GM12878 (cell line): ENCODE measurements around the gene IL1RAPL1. TPM values are rescaled to one million over a fixed set of nuclear protein-coding genes. Genes with fewer than 3 reads are reported as not detected.

Source experiments
- ATAC-seq: fragments of 200-7000 bp; cut with Tn5 transposase; 3 replicates; pipeline ENCODE4 v1.9.1; 2020; ENCODE audit warnings: mild to moderate bottlenecking, moderate library complexity
- BruUV-seq: library from RNA; stranded (reverse); fragments of 400-500 nt; replicated peaks from 2 replicates; lab custom pipeline; 2021; lab: Mats Ljungman, UMichigan
- CTCF ChIA-PET: fragments of 300-600 bp; sonication (Branson Sonifier 250); formaldehyde crosslinking; extraction: SDS; loops from one replicate; lab custom pipeline; 2021; ENCODE audit warnings: inconsistent platforms; lab: Yijun Ruan, JAX
- POLR2A ChIA-PET: fragments of 350-600 bp; formaldehyde crosslinking; extraction: SDS; loops from one replicate; lab custom pipeline; 2021; ENCODE audit warnings: inconsistent platforms; lab: Charles Lee
- RAD21 ChIA-PET: fragments of 300-600 bp; sonication (Branson Sonifier 250); formaldehyde crosslinking; loops from one replicate; lab custom pipeline; 2023; ENCODE audit warnings: antibody characterized with exemption; ENCODE audit not compliant: unreplicated experiment; lab: Charles Lee
- SMC1A ChIA-PET: fragments of 300-600 bp; sonication (Branson Sonifier 250); formaldehyde crosslinking; loops from one replicate; lab custom pipeline; 2023; ENCODE audit not compliant: unreplicated experiment, uncharacterized antibody; lab: Charles Lee
- DNase-seq: peaks from one replicate; pipeline ENCODE4 v3.0.0-alpha.2; 2011; ENCODE audit warnings: low read depth, low spot score
- FAIRE-seq: peaks from 3 replicates; lab custom pipeline; 2011; peaks lifted over from hg19 to GRCh38; lab: Jason Lieb, UNC
- H2AFZ ChIP-seq: 2 replicates; pipeline ENCODE4 v1.6.0; 2011; ENCODE audit warnings: low read depth, low read length, control low read depth; ENCODE audit not compliant: control insufficient read depth
- H3K27ac ChIP-seq: 2 replicates; pipeline ENCODE4 v1.5.1; 2011; ENCODE audit warnings: control low read depth; ENCODE audit not compliant: control insufficient read depth, insufficient read depth
- H3K27me3 ChIP-seq, 2 experiments: replicated peaks in 1 of 2; 2 replicates each; pipeline versions ENCODE4 v1.6.0 to v1.6.1; 2011; ENCODE audit warnings: low read length in 1 of 2; ENCODE audit not compliant: control insufficient read depth in 2 of 2, insufficient read depth in 2 of 2
- H3K36me3 ChIP-seq, 2 experiments: 2 replicates each; pipeline ENCODE4 v1.5.1; 2011; ENCODE audit warnings: low read length in 1 of 2; ENCODE audit not compliant: control insufficient read depth in 2 of 2, insufficient read depth in 2 of 2
- H3K4me1 ChIP-seq: 2 replicates; pipeline ENCODE4 v1.6.1; 2011; ENCODE audit warnings: mild to moderate bottlenecking, low read length, moderate library complexity, mixed read lengths; ENCODE audit not compliant: control insufficient read depth, insufficient read depth
- H3K4me2 ChIP-seq: 2 replicates; pipeline ENCODE4 v1.6.0; 2011; ENCODE audit warnings: control low read depth; ENCODE audit not compliant: control insufficient read depth, insufficient read depth
- H3K4me3 ChIP-seq: fragments of 200-600 bp; sonication (generic); 2 replicates; pipeline ENCODE4 v1.5.1; 2016
- H3K79me2 ChIP-seq: 2 replicates; pipeline ENCODE4 v1.6.0; 2011; ENCODE audit warnings: low read length; ENCODE audit not compliant: control insufficient read depth, insufficient read depth
- H3K9ac ChIP-seq: 2 replicates; pipeline ENCODE4 v1.8.0; 2011; ENCODE audit warnings: low read length, control low read depth, mixed read lengths; ENCODE audit not compliant: control insufficient read depth, insufficient read depth
- H3K9me3 ChIP-seq: replicated peaks from 3 replicates; pipeline ENCODE4 v1.5.1; 2011; ENCODE audit warnings: mild to moderate bottlenecking, low read length; ENCODE audit not compliant: control insufficient read depth, insufficient read depth
- H4K20me1 ChIP-seq: 2 replicates; pipeline ENCODE4 v1.6.0; 2011; ENCODE audit not compliant: control insufficient read depth, insufficient read depth
- CBX3 ChIP-seq: fragments of 200-600 bp; sonication (generic); IDR thresholded peaks from 2 replicates; pipeline ENCODE4 v1.6.1; 2016; ENCODE audit warnings: low read depth, borderline replicate concordance
- CBX5 ChIP-seq: sonication (generic); IDR thresholded peaks from 2 replicates; pipeline ENCODE4 v1.6.1; 2016; ENCODE audit warnings: low read depth, moderate library complexity, mild to moderate bottlenecking, inconsistent platforms
- DPF2 ChIP-seq: fragments of 450-650 bp; IDR thresholded peaks from 2 replicates; pipeline ENCODE4 v1.6.1; 2017; ENCODE audit warnings: mild to moderate bottlenecking
- EZH2 ChIP-seq: IDR thresholded peaks from 2 replicates; pipeline ENCODE4 v1.6.1; 2012; ENCODE audit warnings: low read depth, mild to moderate bottlenecking, control low read depth, inconsistent platforms, low read length, borderline replicate concordance; ENCODE audit not compliant: control insufficient read depth
- HCFC1 ChIP-seq: fragments of 150-350 bp; IDR thresholded peaks from 2 replicates; pipeline ENCODE4 v1.6.1; 2014; ENCODE audit warnings: low read length
- HDGF ChIP-seq: fragments of 450-650 bp; IDR thresholded peaks from 2 replicates; pipeline ENCODE4 v1.6.1; 2016; ENCODE audit warnings: antibody characterized with exemption
- IKZF1 ChIP-seq: fragments of 450-650 bp; conservative IDR thresholded peaks from 2 replicates; pipeline ENCODE4 v1.6.1; 2017; ENCODE audit warnings: antibody characterized with exemption, mild to moderate bottlenecking
- IRF4 ChIP-seq: IDR thresholded peaks from 2 replicates; pipeline ENCODE4 v1.6.1; 2011; ENCODE audit warnings: low read depth, low read length
- NFXL1 ChIP-seq: fragments of 450-650 bp; IDR thresholded peaks from 2 replicates; pipeline ENCODE4 v1.6.1; 2017; ENCODE audit warnings: antibody characterized with exemption, mild to moderate bottlenecking, borderline replicate concordance
- ZBED1 ChIP-seq: IDR thresholded peaks from 2 replicates; pipeline ENCODE4 v1.6.1; 2016; ENCODE audit warnings: borderline replicate concordance
- WGBS: methylation state at CpG from one replicate; pipeline ENCODE4 v1.1.6; 2016; ENCODE audit warnings: low lambda C conversion rate; ENCODE audit not compliant: insufficient replicate concordance, insufficient coverage; ENCODE audit errors: missing lambda C conversion rate; 5-methylcytosine and 5-hydroxymethylcytosine counted together
- in situ Hi-C: fragments of 300-500 bp; cut with MboI; formaldehyde crosslinking; loops from 9 replicates; pipeline ENCODE4 v1.14.3; 2018; ENCODE audit warnings: mixed read lengths
- intact Hi-C: fragments of 100-400 bp; cut with micrococcal nuclease; formaldehyde crosslinking; loops from one replicate; pipeline ENCODE4 v1.14.2; 2022; ENCODE audit not compliant: unreplicated experiment
- polyA plus RNA-seq, 11 experiments: library from polyadenylated mRNA; depleted of rRNA in 4 of 11; unstranded in 6 of 11; stranded (reverse) in 5 of 11; fragments of >200 nt; fragmentation: Nextera tagmentation in 4 of 11; fragmentation: Illumina TruSeq in 1 of 11; extraction: Ambion mirVana in 4 of 11; extraction: Trizol in 1 of 11; gene quantifications; 1 replicate in 1 of 11; 2 replicates in 10 of 11; pipeline versions ENCODE4 v1.2.1 to v1.2.3, GENCODE V29; 2011 to 2016; ENCODE audit warnings: inconsistent platforms in 2 of 11, missing spikeins in 2 of 11, low read depth in 1 of 11
- total RNA-seq, 4 experiments: library from RNA; depleted of rRNA in 3 of 4; stranded (reverse); fragments of >200 nt in 3 of 4; fragmentation: Illumina TruSeq in 1 of 4; extraction: Trizol in 1 of 4; gene quantifications; 2 replicates each; pipeline versions ENCODE4 v1.2.1 to v1.2.3, GENCODE V29; 2013 to 2021
- TF ChIP-seq, protein P1 (sequence below): fragments of 150-350 bp; IDR thresholded peaks from 2 replicates; pipeline ENCODE4 v1.6.1; 2014; ENCODE audit warnings: mild to moderate bottlenecking, low read depth, low read length
- TF ChIP-seq, protein P2 (sequence below): fragments of 450-650 bp; IDR thresholded peaks from 2 replicates; pipeline ENCODE4 v1.6.1; 2017; ENCODE audit warnings: mild to moderate bottlenecking, moderate library complexity
- TF ChIP-seq, protein P3 (sequence below): fragments of 450-650 bp; IDR thresholded peaks from 2 replicates; pipeline ENCODE4 v1.6.1; 2017; ENCODE audit warnings: mild to moderate bottlenecking, low read depth, inconsistent platforms; ENCODE audit not compliant: poor library complexity, severe bottlenecking
- TF ChIP-seq, protein P4 (sequence below): IDR thresholded peaks from 2 replicates; pipeline ENCODE4 v1.6.1; 2011; ENCODE audit warnings: borderline replicate concordance, low read depth, mild to moderate bottlenecking, moderate library complexity, low read length; ENCODE audit not compliant: insufficient read depth, poor library complexity, severe bottlenecking

Gene IL1RAPL1
- total and polyA plus RNA-seq, 10 of the 15 experiments (the other 5 are each of a cell fraction or from before 2014, with no cell fraction given), result not detected

DNA sequence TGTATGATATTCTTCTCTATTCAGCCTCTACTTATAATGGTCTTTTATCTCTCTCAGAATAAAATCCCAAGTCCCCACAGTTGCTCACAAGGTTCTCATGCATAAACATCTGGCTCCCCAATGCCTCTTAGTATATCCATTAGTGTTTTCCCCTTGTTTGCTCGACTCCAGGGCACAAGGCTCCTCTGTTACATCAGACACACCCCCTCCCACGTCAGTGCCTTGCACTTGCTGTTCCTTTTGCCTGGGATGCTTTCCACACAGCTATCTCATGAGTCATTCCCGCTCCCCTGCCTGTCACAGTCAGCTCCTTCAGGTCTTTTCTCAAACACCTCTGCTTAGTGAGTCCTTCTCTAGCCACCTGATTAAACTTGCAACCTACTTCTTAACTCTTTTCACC is 260.2 kb downstream of the IL1RAPL1 start:
- TF ChIP-seq, protein P1, sequence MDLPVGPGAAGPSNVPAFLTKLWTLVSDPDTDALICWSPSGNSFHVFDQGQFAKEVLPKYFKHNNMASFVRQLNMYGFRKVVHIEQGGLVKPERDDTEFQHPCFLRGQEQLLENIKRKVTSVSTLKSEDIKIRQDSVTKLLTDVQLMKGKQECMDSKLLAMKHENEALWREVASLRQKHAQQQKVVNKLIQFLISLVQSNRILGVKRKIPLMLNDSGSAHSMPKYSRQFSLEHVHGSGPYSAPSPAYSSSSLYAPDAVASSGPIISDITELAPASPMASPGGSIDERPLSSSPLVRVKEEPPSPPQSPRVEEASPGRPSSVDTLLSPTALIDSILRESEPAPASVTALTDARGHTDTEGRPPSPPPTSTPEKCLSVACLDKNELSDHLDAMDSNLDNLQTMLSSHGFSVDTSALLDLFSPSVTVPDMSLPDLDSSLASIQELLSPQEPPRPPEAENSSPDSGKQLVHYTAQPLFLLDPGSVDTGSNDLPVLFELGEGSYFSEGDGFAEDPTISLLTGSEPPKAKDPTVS, result no peak
- no peak for TF ChIP-seq NFXL1
- TF ChIP-seq DPF2, result no peak
- TF ChIP-seq HDGF, result no peak
- no peak for TF ChIP-seq CBX5
- TF ChIP-seq IRF4, result no peak
- TF ChIP-seq CBX3, result no peak
- TF ChIP-seq, protein P2, sequence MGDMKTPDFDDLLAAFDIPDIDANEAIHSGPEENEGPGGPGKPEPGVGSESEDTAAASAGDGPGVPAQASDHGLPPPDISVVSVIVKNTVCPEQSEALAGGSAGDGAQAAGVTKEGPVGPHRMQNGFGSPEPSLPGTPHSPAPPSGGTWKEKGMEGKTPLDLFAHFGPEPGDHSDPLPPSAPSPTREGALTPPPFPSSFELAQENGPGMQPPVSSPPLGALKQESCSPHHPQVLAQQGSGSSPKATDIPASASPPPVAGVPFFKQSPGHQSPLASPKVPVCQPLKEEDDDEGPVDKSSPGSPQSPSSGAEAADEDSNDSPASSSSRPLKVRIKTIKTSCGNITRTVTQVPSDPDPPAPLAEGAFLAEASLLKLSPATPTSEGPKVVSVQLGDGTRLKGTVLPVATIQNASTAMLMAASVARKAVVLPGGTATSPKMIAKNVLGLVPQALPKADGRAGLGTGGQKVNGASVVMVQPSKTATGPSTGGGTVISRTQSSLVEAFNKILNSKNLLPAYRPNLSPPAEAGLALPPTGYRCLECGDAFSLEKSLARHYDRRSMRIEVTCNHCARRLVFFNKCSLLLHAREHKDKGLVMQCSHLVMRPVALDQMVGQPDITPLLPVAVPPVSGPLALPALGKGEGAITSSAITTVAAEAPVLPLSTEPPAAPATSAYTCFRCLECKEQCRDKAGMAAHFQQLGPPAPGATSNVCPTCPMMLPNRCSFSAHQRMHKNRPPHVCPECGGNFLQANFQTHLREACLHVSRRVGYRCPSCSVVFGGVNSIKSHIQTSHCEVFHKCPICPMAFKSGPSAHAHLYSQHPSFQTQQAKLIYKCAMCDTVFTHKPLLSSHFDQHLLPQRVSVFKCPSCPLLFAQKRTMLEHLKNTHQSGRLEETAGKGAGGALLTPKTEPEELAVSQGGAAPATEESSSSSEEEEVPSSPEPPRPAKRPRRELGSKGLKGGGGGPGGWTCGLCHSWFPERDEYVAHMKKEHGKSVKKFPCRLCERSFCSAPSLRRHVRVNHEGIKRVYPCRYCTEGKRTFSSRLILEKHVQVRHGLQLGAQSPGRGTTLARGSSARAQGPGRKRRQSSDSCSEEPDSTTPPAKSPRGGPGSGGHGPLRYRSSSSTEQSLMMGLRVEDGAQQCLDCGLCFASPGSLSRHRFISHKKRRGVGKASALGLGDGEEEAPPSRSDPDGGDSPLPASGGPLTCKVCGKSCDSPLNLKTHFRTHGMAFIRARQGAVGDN, result no peak
- TF ChIP-seq IKZF1, result no peak
- TF ChIP-seq, protein P3, sequence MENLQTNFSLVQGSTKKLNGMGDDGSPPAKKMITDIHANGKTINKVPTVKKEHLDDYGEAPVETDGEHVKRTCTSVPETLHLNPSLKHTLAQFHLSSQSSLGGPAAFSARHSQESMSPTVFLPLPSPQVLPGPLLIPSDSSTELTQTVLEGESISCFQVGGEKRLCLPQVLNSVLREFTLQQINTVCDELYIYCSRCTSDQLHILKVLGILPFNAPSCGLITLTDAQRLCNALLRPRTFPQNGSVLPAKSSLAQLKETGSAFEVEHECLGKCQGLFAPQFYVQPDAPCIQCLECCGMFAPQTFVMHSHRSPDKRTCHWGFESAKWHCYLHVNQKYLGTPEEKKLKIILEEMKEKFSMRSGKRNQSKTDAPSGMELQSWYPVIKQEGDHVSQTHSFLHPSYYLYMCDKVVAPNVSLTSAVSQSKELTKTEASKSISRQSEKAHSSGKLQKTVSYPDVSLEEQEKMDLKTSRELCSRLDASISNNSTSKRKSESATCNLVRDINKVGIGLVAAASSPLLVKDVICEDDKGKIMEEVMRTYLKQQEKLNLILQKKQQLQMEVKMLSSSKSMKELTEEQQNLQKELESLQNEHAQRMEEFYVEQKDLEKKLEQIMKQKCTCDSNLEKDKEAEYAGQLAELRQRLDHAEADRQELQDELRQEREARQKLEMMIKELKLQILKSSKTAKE, result no peak
- TF ChIP-seq HCFC1, result no peak
- no peak for TF ChIP-seq EZH2
- TF ChIP-seq ZBED1, result no peak
- TF ChIP-seq, protein P4, sequence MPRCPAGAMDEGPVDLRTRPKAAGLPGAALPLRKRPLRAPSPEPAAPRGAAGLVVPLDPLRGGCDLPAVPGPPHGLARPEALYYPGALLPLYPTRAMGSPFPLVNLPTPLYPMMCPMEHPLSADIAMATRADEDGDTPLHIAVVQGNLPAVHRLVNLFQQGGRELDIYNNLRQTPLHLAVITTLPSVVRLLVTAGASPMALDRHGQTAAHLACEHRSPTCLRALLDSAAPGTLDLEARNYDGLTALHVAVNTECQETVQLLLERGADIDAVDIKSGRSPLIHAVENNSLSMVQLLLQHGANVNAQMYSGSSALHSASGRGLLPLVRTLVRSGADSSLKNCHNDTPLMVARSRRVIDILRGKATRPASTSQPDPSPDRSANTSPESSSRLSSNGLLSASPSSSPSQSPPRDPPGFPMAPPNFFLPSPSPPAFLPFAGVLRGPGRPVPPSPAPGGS, result no peak
- ChIA-PET RAD21 (no interaction called here), POLR2A (no interaction called here), SMC1A (no interaction called here), CTCF (no interaction called here)
- in situ Hi-C loops (no loop called here), intact Hi-C loops (no loop called here)
- Histone ChIP-seq H3K79me2 (no peaks in the 10 kb centered on the region), H3K4me1 (no peaks in the 10 kb centered on the region), H3K27me3 (no peaks in the 10 kb centered on the region), H3K9ac (no peak overlapping the region), H3K4me2 (no peak overlapping the region), H2AFZ (no peak overlapping the region), H4K20me1 (no peaks in the 10 kb centered on the region), H3K27ac (no peak overlapping the region), H3K9me3 (no peaks in the 10 kb centered on the region), H3K36me3 (no peaks in the 10 kb centered on the region), H3K4me3 (no peak overlapping the region)
- ATAC-seq, result no peak
- WGBS, result 0% methylated on average over 3 of the region's 3 CpGs
- DNase-seq, result no peak
- FAIRE-seq, result no peak
- no TSS peak for BruUV-seq
